ENCODE results near the gene MARK3.

MARK3 gene

GRCh38 chr14:103516426-103517173, 131.4 kb downstream of the MARK3 start:
- Histone ChIP-seq H3K79me2 (ENCODE audit: control insufficient read depth, insufficient read depth, low read length, unreplicated experiment) (no peaks in the 10 kb centered on the region), H3K36me3 (ENCODE audit: insufficient read depth, low read length) (no peaks in the 10 kb centered on the region), H3K27me3 (ENCODE audit: insufficient read depth, low read length) (peaks cover 3% of the 10 kb centered on the region; the same call in 1 of the 2 replicates), H3K4me1 (ENCODE audit: control insufficient read depth, insufficient read depth, low read length, unreplicated experiment) (peaks cover 20% of the 10 kb centered on the region), H2AFZ (ENCODE audit: low read length, unreplicated experiment) (no peak overlapping the region), H3K4me3 (ENCODE audit: low read depth, low read length) (no peak overlapping the region), H3K27ac (ENCODE audit: low read depth, low read length) (no peak overlapping the region)

- H3K4me1 ChIP-seq (ENCODE audit: control insufficient read depth, insufficient read depth, low read length, unreplicated experiment): peaks cover 20% of the 10 kb centered on the region
- H3K4me3 ChIP-seq (ENCODE audit: low read depth, low read length): no peak overlapping the region
- H3K27ac ChIP-seq (ENCODE audit: low read depth, low read length): no peak overlapping the region
- no peaks in the 10 kb centered on the region for H3K36me3 ChIP-seq (ENCODE audit: insufficient read depth, low read length)
- H2AFZ ChIP-seq (ENCODE audit: low read length, unreplicated experiment): no peak overlapping the region
- H3K79me2 ChIP-seq (ENCODE audit: control insufficient read depth, insufficient read depth, low read length, unreplicated experiment): no peaks in the 10 kb centered on the region
- H3K27me3 ChIP-seq (ENCODE audit: insufficient read depth, low read length): peaks cover 9% of the 10 kb centered on the region; the same call in 1 of the 2 replicates
Measured at GRCh38 chr14:103517174-103517566, 132.0 kb downstream of the MARK3 start.

GRCh38 chr14:103517721-103518421, 132.7 kb downstream of the MARK3 start:
- Histone ChIP-seq H3K27ac (ENCODE audit: low read depth, low read length) (no peak overlapping the region), H3K27me3 (ENCODE audit: insufficient read depth, low read length) (peaks cover 12% of the 10 kb centered on the region; the same call in 1 of the 2 replicates), H3K36me3 (ENCODE audit: insufficient read depth, low read length) (no peaks in the 10 kb centered on the region), H2AFZ (ENCODE audit: low read length, unreplicated experiment) (no peak overlapping the region), H3K4me3 (ENCODE audit: low read depth, low read length) (no peak overlapping the region), H3K4me1 (ENCODE audit: control insufficient read depth, insufficient read depth, low read length, unreplicated experiment) (peaks cover 22% of the 10 kb centered on the region), H3K79me2 (ENCODE audit: control insufficient read depth, insufficient read depth, low read length, unreplicated experiment) (no peaks in the 10 kb centered on the region)

GRCh38 chr14:103518422-103519042, 133.3 kb downstream of the MARK3 start:
- H3K36me3 ChIP-seq (ENCODE audit: insufficient read depth, low read length): no peaks in the 10 kb centered on the region
- no peak overlapping the region for H3K27ac ChIP-seq (ENCODE audit: low read depth, low read length)
- peaks cover 19% of the 10 kb centered on the region for H3K27me3 ChIP-seq (ENCODE audit: insufficient read depth, low read length)
- H3K4me3 ChIP-seq (ENCODE audit: low read depth, low read length): no peak overlapping the region
- H3K4me1 ChIP-seq (ENCODE audit: control insufficient read depth, insufficient read depth, low read length, unreplicated experiment): peaks cover 24% of the 10 kb centered on the region
- H3K79me2 ChIP-seq (ENCODE audit: control insufficient read depth, insufficient read depth, low read length, unreplicated experiment): no peaks in the 10 kb centered on the region
- H2AFZ ChIP-seq (ENCODE audit: low read length, unreplicated experiment): no peak overlapping the region

- H3K4me3 ChIP-seq (ENCODE audit: low read depth, low read length): no peak overlapping the region
- H3K4me1 ChIP-seq (ENCODE audit: control insufficient read depth, insufficient read depth, low read length, unreplicated experiment): peaks cover 24% of the 10 kb centered on the region
- H3K27me3 ChIP-seq (ENCODE audit: insufficient read depth, low read length): peaks cover 23% of the 10 kb centered on the region
- no peak overlapping the region for H2AFZ ChIP-seq (ENCODE audit: low read length, unreplicated experiment)
- H3K36me3 ChIP-seq (ENCODE audit: insufficient read depth, low read length): no peaks in the 10 kb centered on the region
- no peaks in the 10 kb centered on the region for H3K79me2 ChIP-seq (ENCODE audit: control insufficient read depth, insufficient read depth, low read length, unreplicated experiment)
- peak overlapping the region; percentile 21; the same call in 1 of the 2 replicates for H3K27ac ChIP-seq (ENCODE audit: low read depth, low read length)
Measured at GRCh38 chr14:103519043-103519836, 134.0 kb downstream of the MARK3 start.

GRCh38 chr14:103519837-103520212, 134.6 kb downstream of the MARK3 start:
- Histone ChIP-seq H3K27ac (ENCODE audit: low read depth, low read length) (peak overlapping the region; percentile 21; the same call in 1 of the 2 replicates), H2AFZ (ENCODE audit: low read length, unreplicated experiment) (no peak overlapping the region), H3K27me3 (ENCODE audit: insufficient read depth, low read length) (peaks cover 23% of the 10 kb centered on the region), H3K4me3 (ENCODE audit: low read depth, low read length) (no peak overlapping the region), H3K36me3 (ENCODE audit: insufficient read depth, low read length) (no peaks in the 10 kb centered on the region), H3K4me1 (ENCODE audit: control insufficient read depth, insufficient read depth, low read length, unreplicated experiment) (peaks cover 24% of the 10 kb centered on the region), H3K79me2 (ENCODE audit: control insufficient read depth, insufficient read depth, low read length, unreplicated experiment) (no peaks in the 10 kb centered on the region)

GRCh38 chr14:103520269-103520656, 135.0 kb downstream of the MARK3 start:
- Histone ChIP-seq H3K4me3 (ENCODE audit: low read depth, low read length) (peak overlapping the region; percentile 84), H2AFZ (ENCODE audit: low read length, unreplicated experiment) (no peak overlapping the region), H3K36me3 (ENCODE audit: insufficient read depth, low read length) (no peaks in the 10 kb centered on the region), H3K27ac (ENCODE audit: low read depth, low read length) (no peak overlapping the region), H3K27me3 (ENCODE audit: insufficient read depth, low read length) (peaks cover 23% of the 10 kb centered on the region), H3K4me1 (ENCODE audit: control insufficient read depth, insufficient read depth, low read length, unreplicated experiment) (peaks cover 24% of the 10 kb centered on the region), H3K79me2 (ENCODE audit: control insufficient read depth, insufficient read depth, low read length, unreplicated experiment) (no peaks in the 10 kb centered on the region)

- Histone ChIP-seq H3K27me3 (ENCODE audit: insufficient read depth, low read length) (peaks cover 23% of the 10 kb centered on the region), H3K79me2 (ENCODE audit: control insufficient read depth, insufficient read depth, low read length, unreplicated experiment) (no peaks in the 10 kb centered on the region), H3K36me3 (ENCODE audit: insufficient read depth, low read length) (no peaks in the 10 kb centered on the region), H3K4me3 (ENCODE audit: low read depth, low read length) (peak overlapping the region; percentile 84), H3K4me1 (ENCODE audit: control insufficient read depth, insufficient read depth, low read length, unreplicated experiment) (peaks cover 24% of the 10 kb centered on the region), H2AFZ (ENCODE audit: low read length, unreplicated experiment) (no peak overlapping the region), H3K27ac (ENCODE audit: low read depth, low read length) (no peak overlapping the region; the same call in 1 of the 2 replicates)
Measured at GRCh38 chr14:103520657-103521437, 135.6 kb downstream of the MARK3 start.

GRCh38 chr14:103521438-103521950, 136.3 kb downstream of the MARK3 start:
- Histone ChIP-seq H3K4me1 (ENCODE audit: control insufficient read depth, insufficient read depth, low read length, unreplicated experiment) (peaks cover 30% of the 10 kb centered on the region), H2AFZ (ENCODE audit: low read length, unreplicated experiment) (no peak overlapping the region), H3K27ac (ENCODE audit: low read depth, low read length) (no peak overlapping the region; the same call in 1 of the 2 replicates), H3K79me2 (ENCODE audit: control insufficient read depth, insufficient read depth, low read length, unreplicated experiment) (no peaks in the 10 kb centered on the region), H3K36me3 (ENCODE audit: insufficient read depth, low read length) (no peaks in the 10 kb centered on the region), H3K4me3 (ENCODE audit: low read depth, low read length) (peak overlapping the region; percentile 84), H3K27me3 (ENCODE audit: insufficient read depth, low read length) (peaks cover 23% of the 10 kb centered on the region)
